HFF-Myc (cell line): Measurements from ENCODE around the gene DBNDD1.
"Not testable (repeated sequence)": the region's sequence is repeated elsewhere in the genome, so short reads cannot be mapped to it uniquely, and the experiment has no call there.

Experiments
- DNase-seq: peaks from one replicate; pipeline ENCODE4 v3.0.0-alpha.2; 2011; ENCODE audit warnings: low read depth; ENCODE audit errors: extremely low read depth
- H3K4me3 ChIP-seq: replicated peaks from 2 replicates; pipeline ENCODE4 v1.5.1; 2011; ENCODE audit warnings: low read depth, mild to moderate bottlenecking, control low read depth, low read length
- CTCF ChIP-seq: IDR thresholded peaks from 2 replicates; pipeline ENCODE4 v1.5.1; 2012; ENCODE audit warnings: mild to moderate bottlenecking, low read depth, low read length, control low read depth; ENCODE audit errors: missing control alignments

Gene DBNDD1

GRCh38 chr16:90011908-90012501, 7.3 kb downstream of the DBNDD1 start:
- DNase-seq, result no peak
- no peak overlapping the region for H3K4me3 ChIP-seq
- TF ChIP-seq CTCF, result no peak

- TF ChIP-seq CTCF, result no peak
- H3K4me3 ChIP-seq, result no peak overlapping the region
- DNase-seq, result no peak
These were observed 7.8 kb downstream of the DBNDD1 start for GRCh38 chr16:90011508-90011819.

- DNase-seq, result no peak
- no peak overlapping the region for H3K4me3 ChIP-seq
- no peak for TF ChIP-seq CTCF
These were observed 8.4 kb downstream of the DBNDD1 start for GRCh38 chr16:90010676-90011507.

GRCh38 chr16:90009172-90009899, 9.9 kb downstream of the DBNDD1 start:
- no peak for TF ChIP-seq CTCF
- DNase-seq, result no peak
- H3K4me3 ChIP-seq, result no peak overlapping the region

- no peak for DNase-seq
- no peak for TF ChIP-seq CTCF
- H3K4me3 ChIP-seq, result no peak overlapping the region
These were observed 10.5 kb downstream of the DBNDD1 start for GRCh38 chr16:90008708-90009145.

GRCh38 chr16:90007635-90008234, 11.5 kb downstream of the DBNDD1 start:
- H3K4me3 ChIP-seq, DNase-seq: not testable (repeated sequence)

- TF ChIP-seq CTCF, result no peak
- no peak overlapping the region for H3K4me3 ChIP-seq
- no peak for DNase-seq
These were observed 12.2 kb downstream of the DBNDD1 start for GRCh38 chr16:90007015-90007414.
